Neural cell (in vitro differentiated cells): ENCODE data around the gene ADD1. TPM values are rescaled to one million over a fixed set of nuclear protein-coding genes. Genes with fewer than 3 reads are reported as not detected.

Experiments used
- H2AFZ ChIP-seq: fragments of 200-600, 300-800 bp; sonication (generic), shearing (Covaris generic); 2 replicates; pipeline ENCODE4 v1.6.0; 2014; ENCODE audit warnings: low read depth, mild to moderate bottlenecking, antibody characterized with exemption, low read length, moderate library complexity
- H3F3A ChIP-seq: fragments of 200-600 bp; shearing (Covaris generic); 2 replicates; pipeline ENCODE4 v1.6.1; 2016; ENCODE audit warnings: mild to moderate bottlenecking, moderate library complexity, mixed read lengths, antibody characterized with exemption, low read length; ENCODE audit not compliant: insufficient read depth, poor library complexity, severe bottlenecking
- H3K27ac ChIP-seq: fragments of 200-600, 300-800 bp; sonication (generic), shearing (Covaris generic); 2 replicates; pipeline ENCODE4 v1.5.1; 2014; ENCODE audit warnings: mild to moderate bottlenecking, low read length, moderate library complexity
- H3K27me3 ChIP-seq: fragments of 300-800, 200-600 bp; sonication (generic), shearing (Covaris generic); 2 replicates; pipeline ENCODE4 v1.6.0; 2014; ENCODE audit warnings: mild to moderate bottlenecking, low read depth, low read length, moderate library complexity; ENCODE audit not compliant: insufficient read depth
- H3K36me3 ChIP-seq: fragments of 300-800, 200-600 bp; sonication (generic), shearing (Covaris generic); 2 replicates; pipeline ENCODE4 v1.5.1; 2014; ENCODE audit warnings: mild to moderate bottlenecking, antibody characterized with exemption, low read length, moderate library complexity; ENCODE audit not compliant: insufficient read depth
- H3K4me2 ChIP-seq: fragments of 300-800, 200-600 bp; sonication (generic), shearing (Covaris generic); 2 replicates; pipeline ENCODE4 v1.6.0; 2014; ENCODE audit warnings: mild to moderate bottlenecking, low read length
- H3K4me3 ChIP-seq: fragments of 300-800, 200-600 bp; sonication (generic), shearing (Covaris generic); 2 replicates; pipeline ENCODE4 v1.5.1; 2014; ENCODE audit warnings: mild to moderate bottlenecking, low read length, moderate library complexity
- H3K79me2 ChIP-seq: fragments of 200-600 bp; shearing (Covaris generic); replicated peaks from 2 replicates; pipeline ENCODE4 v1.6.0; 2014; ENCODE audit warnings: mild to moderate bottlenecking, low read length, moderate library complexity; ENCODE audit not compliant: insufficient read depth
- H3K9ac ChIP-seq: fragments of 300-800, 200-600 bp; sonication (generic), shearing (Covaris generic); 2 replicates; pipeline ENCODE4 v1.6.1; 2016; ENCODE audit warnings: mild to moderate bottlenecking, low read length, mixed read lengths
- H3K9me2 ChIP-seq: fragments of 200-600 bp; shearing (Covaris generic); 2 replicates; pipeline ENCODE4 v1.6.1; 2016; ENCODE audit warnings: mild to moderate bottlenecking, low read length, mixed read lengths; ENCODE audit not compliant: insufficient read depth
- H3K9me3 ChIP-seq: fragments of 200-600, 300-800 bp; sonication (generic), shearing (Covaris generic); 2 replicates; pipeline ENCODE4 v1.6.1; 2016; ENCODE audit warnings: mild to moderate bottlenecking, mixed run types, low read length, moderate library complexity, mixed read lengths
- H4K20me1 ChIP-seq: fragments of 200-600 bp; shearing (Covaris generic); 2 replicates; pipeline ENCODE4 v1.6.1; 2016; ENCODE audit warnings: mild to moderate bottlenecking, mixed run types; ENCODE audit not compliant: insufficient read depth
- EP300 ChIP-seq: fragments of 450-650 bp; conservative IDR thresholded peaks from 2 replicates; pipeline ENCODE4 v1.6.1; 2014; ENCODE audit warnings: antibody characterized with exemption, mild to moderate bottlenecking, moderate library complexity; ENCODE audit not compliant: poor library complexity, severe bottlenecking
- EZH2 ChIP-seq: fragments of 200-600, 300-800 bp; shearing (Covaris generic), sonication (generic); IDR thresholded peaks from 2 replicates; pipeline ENCODE4 v1.6.1; 2014; ENCODE audit warnings: antibody characterized with exemption, low read length, borderline replicate concordance, mild to moderate bottlenecking; ENCODE audit not compliant: insufficient read depth, poor library complexity, severe bottlenecking
- MXI1 ChIP-seq: fragments of 450-650 bp; conservative IDR thresholded peaks from 2 replicates; pipeline ENCODE4 v1.6.1; 2014; ENCODE audit warnings: antibody characterized with exemption, mild to moderate bottlenecking; ENCODE audit not compliant: poor library complexity, severe bottlenecking
- POLR2AphosphoS5 ChIP-seq: IDR thresholded peaks from 2 replicates; pipeline ENCODE4 v1.6.1; 2012
- RAD21 ChIP-seq: fragments of 450-650 bp; conservative IDR thresholded peaks from 2 replicates; pipeline ENCODE4 v1.6.1; 2014; ENCODE audit warnings: antibody characterized with exemption, mild to moderate bottlenecking, moderate library complexity
- SMC3 ChIP-seq: fragments of 450-650 bp; conservative IDR thresholded peaks from 2 replicates; pipeline ENCODE4 v1.6.1; 2014; ENCODE audit warnings: antibody characterized with exemption, mild to moderate bottlenecking, moderate library complexity; ENCODE audit not compliant: poor library complexity
- TAF1 ChIP-seq: IDR thresholded peaks from 2 replicates; pipeline ENCODE4 v1.6.1; 2012; ENCODE audit warnings: low read depth
- polyA plus RNA-seq: library from polyadenylated mRNA; depleted of rRNA; stranded (reverse); fragments of >200 nt; gene quantifications from 2 replicates; pipeline ENCODE4 v1.2.3, GENCODE V29; 2014
- TF ChIP-seq, protein P1 (sequence below): IDR thresholded peaks from 2 replicates; pipeline ENCODE4 v1.6.1; 2012; ENCODE audit warnings: borderline replicate concordance
- TF ChIP-seq, protein P2 (sequence below): fragments of 450-650 bp; IDR thresholded peaks from 2 replicates; pipeline ENCODE4 v1.5.1; 2014; ENCODE audit warnings: antibody characterized with exemption, mild to moderate bottlenecking, moderate library complexity; ENCODE audit not compliant: poor library complexity, severe bottlenecking

The ADD1 gene
- polyA plus RNA-seq, 1 donor from 2014 or later, result 190 TPM

DNA sequence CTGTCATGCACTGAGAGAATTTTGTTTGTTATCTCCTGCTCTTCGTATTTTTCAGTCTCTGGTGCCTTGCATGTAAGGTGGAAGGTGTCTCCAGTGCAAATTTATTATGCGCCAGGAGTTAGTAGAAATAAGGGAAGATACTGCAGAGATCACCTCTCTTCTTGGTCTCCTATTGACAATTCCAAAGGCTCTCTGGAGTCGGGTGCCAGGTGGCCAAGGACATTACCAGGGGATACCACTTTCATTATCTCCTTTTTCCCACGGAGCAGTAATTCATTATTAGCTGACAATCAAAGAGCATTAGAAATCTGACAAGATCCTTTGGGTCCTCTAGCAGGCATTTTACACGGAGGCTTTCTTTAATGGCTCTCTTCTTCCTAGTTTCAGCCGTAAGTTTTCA is 26.0 kb downstream of the ADD1 start:
- H3K4me2 ChIP-seq, result no peak overlapping the region
- peaks cover 48% of the 10 kb centered on the region for H3K79me2 ChIP-seq
- no peak overlapping the region for H2AFZ ChIP-seq
- no peak overlapping the region for H3K27ac ChIP-seq
- no peak overlapping the region for H3K9ac ChIP-seq
- H3K9me2 ChIP-seq, result no peaks in the 10 kb centered on the region
- TF ChIP-seq, protein P1, sequence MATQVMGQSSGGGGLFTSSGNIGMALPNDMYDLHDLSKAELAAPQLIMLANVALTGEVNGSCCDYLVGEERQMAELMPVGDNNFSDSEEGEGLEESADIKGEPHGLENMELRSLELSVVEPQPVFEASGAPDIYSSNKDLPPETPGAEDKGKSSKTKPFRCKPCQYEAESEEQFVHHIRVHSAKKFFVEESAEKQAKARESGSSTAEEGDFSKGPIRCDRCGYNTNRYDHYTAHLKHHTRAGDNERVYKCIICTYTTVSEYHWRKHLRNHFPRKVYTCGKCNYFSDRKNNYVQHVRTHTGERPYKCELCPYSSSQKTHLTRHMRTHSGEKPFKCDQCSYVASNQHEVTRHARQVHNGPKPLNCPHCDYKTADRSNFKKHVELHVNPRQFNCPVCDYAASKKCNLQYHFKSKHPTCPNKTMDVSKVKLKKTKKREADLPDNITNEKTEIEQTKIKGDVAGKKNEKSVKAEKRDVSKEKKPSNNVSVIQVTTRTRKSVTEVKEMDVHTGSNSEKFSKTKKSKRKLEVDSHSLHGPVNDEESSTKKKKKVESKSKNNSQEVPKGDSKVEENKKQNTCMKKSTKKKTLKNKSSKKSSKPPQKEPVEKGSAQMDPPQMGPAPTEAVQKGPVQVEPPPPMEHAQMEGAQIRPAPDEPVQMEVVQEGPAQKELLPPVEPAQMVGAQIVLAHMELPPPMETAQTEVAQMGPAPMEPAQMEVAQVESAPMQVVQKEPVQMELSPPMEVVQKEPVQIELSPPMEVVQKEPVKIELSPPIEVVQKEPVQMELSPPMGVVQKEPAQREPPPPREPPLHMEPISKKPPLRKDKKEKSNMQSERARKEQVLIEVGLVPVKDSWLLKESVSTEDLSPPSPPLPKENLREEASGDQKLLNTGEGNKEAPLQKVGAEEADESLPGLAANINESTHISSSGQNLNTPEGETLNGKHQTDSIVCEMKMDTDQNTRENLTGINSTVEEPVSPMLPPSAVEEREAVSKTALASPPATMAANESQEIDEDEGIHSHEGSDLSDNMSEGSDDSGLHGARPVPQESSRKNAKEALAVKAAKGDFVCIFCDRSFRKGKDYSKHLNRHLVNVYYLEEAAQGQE, result no peak
- TF ChIP-seq TAF1, result no peak
- no peak for TF ChIP-seq EZH2
- TF ChIP-seq EP300, result no peak
- no peak for TF ChIP-seq POLR2AphosphoS5
- no peak for TF ChIP-seq RAD21
- no peak for TF ChIP-seq SMC3
- TF ChIP-seq, protein P2, sequence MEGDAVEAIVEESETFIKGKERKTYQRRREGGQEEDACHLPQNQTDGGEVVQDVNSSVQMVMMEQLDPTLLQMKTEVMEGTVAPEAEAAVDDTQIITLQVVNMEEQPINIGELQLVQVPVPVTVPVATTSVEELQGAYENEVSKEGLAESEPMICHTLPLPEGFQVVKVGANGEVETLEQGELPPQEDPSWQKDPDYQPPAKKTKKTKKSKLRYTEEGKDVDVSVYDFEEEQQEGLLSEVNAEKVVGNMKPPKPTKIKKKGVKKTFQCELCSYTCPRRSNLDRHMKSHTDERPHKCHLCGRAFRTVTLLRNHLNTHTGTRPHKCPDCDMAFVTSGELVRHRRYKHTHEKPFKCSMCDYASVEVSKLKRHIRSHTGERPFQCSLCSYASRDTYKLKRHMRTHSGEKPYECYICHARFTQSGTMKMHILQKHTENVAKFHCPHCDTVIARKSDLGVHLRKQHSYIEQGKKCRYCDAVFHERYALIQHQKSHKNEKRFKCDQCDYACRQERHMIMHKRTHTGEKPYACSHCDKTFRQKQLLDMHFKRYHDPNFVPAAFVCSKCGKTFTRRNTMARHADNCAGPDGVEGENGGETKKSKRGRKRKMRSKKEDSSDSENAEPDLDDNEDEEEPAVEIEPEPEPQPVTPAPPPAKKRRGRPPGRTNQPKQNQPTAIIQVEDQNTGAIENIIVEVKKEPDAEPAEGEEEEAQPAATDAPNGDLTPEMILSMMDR, result no peak
- TF ChIP-seq MXI1, result no peak
- H4K20me1 ChIP-seq, result peaks cover 3% of the 10 kb centered on the region
- H3K9me3 ChIP-seq, result no peaks in the 10 kb centered on the region
- H3K36me3 ChIP-seq, result no peaks in the 10 kb centered on the region
- no peaks in the 10 kb centered on the region for H3K27me3 ChIP-seq
- H3F3A ChIP-seq, result no peaks in the 10 kb centered on the region
- no peak overlapping the region for H3K4me3 ChIP-seq

DNA sequence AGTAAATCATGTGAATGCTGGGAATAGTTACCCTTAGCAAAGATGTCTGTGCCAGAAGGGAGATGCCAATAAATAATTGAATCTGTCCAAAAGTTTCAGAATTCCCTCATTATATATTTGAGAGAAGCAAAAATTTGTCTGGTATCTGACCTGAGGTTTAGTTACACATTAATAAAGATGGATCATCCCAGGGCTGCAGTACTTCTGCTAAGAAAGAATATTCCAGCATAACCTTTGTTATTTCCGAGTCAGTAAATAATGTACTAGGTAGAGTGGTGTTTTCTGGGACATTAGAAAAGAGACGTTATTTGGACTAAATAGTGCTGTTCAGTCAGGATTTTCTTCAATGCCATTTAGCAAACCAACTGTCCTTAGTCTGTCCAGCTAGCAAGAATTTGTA is 26.4 kb downstream of the ADD1 start:
- peaks cover 3% of the 10 kb centered on the region for H4K20me1 ChIP-seq
- no peak for TF ChIP-seq EP300
- TF ChIP-seq TAF1, result no peak
- no peak for TF ChIP-seq MXI1
- TF ChIP-seq SMC3, result no peak
- TF ChIP-seq POLR2AphosphoS5, result no peak
- TF ChIP-seq, protein P2, result no peak
- no peak overlapping the region for H3K4me3 ChIP-seq

More for the DNA sequence above, 26.4 kb downstream of the ADD1 start:
- Histone ChIP-seq H3K36me3 (no peaks in the 10 kb centered on the region), H3K9me2 (no peaks in the 10 kb centered on the region), H2AFZ (no peak overlapping the region), H3K27me3 (no peaks in the 10 kb centered on the region), H3K4me2 (no peak overlapping the region), H3F3A (no peaks in the 10 kb centered on the region), H3K9me3 (no peaks in the 10 kb centered on the region), H3K27ac (no peak overlapping the region), H3K9ac (no peak overlapping the region), H3K79me2 (peaks cover 50% of the 10 kb centered on the region)
